GM12864 (cell line): Measurements from ENCODE around the gene GRID1.

Source experiments
- DNase-seq: peaks from one replicate; pipeline ENCODE4 v3.0.0-alpha.2; 2011; ENCODE audit warnings: low read depth
- H3K4me3 ChIP-seq: 2 replicates; pipeline ENCODE4 v1.5.1; 2011; ENCODE audit warnings: mild to moderate bottlenecking, low read depth, low read length, control low read depth
- CTCF ChIP-seq: IDR thresholded peaks from 2 replicates; pipeline ENCODE4 v1.5.1; 2011; ENCODE audit warnings: low read depth, mild to moderate bottlenecking, moderate library complexity, low read length, control low read depth, inconsistent platforms; ENCODE audit errors: missing control alignments

Gene GRID1

GRCh38 chr10:86366033-86366901, at the start of gene GRID1:
Gene GRID1 (minus strand): TSS chr10:86366795.
- no peak for TF ChIP-seq CTCF
- H3K4me3 ChIP-seq: no peak within 1 kb of the TSS; the same call in 1 of the 2 replicates
- no peak for DNase-seq

- TF ChIP-seq CTCF: no peak
- DNase-seq: no peak
- no peak overlapping the region for H3K4me3 ChIP-seq
Observed at GRCh38 chr10:86415583-86415982, 49.0 kb upstream of the GRID1 start.

GRCh38 chr10:86415116-86415515, 48.5 kb upstream of the GRID1 start:
- no peak overlapping the region for H3K4me3 ChIP-seq
- no peak for DNase-seq
- no peak for TF ChIP-seq CTCF

GRCh38 chr10:86413046-86413728, 46.6 kb upstream of the GRID1 start:
- H3K4me3 ChIP-seq: no peak overlapping the region; the same call in 1 of the 2 replicates
- TF ChIP-seq CTCF: no peak
- DNase-seq: peak; percentile 85

- no peak for TF ChIP-seq CTCF
- DNase-seq: no peak
- H3K4me3 ChIP-seq: no peak overlapping the region; the same call in 1 of the 2 replicates
Observed at GRCh38 chr10:86411852-86412560, 45.4 kb upstream of the GRID1 start.

GRCh38 chr10:86411281-86411841, 44.8 kb upstream of the GRID1 start:
- H3K4me3 ChIP-seq: no peak overlapping the region; the same call in 1 of the 2 replicates
- no peak for TF ChIP-seq CTCF
- peak; percentile 77 for DNase-seq
